Adrenal gland (tissue), 12 donors: Measurements from ENCODE around the gene AGRN. TPM values are rescaled to one million over a fixed set of nuclear protein-coding genes. Genes with fewer than 3 reads are reported as not detected.
A peak's percentile ranks its signal among the peaks of the same experiment; 100 is the strongest.

Experiments
- DNase-seq, 7 donors: peaks; one replicate each; pipeline ENCODE4 v3.0.0-alpha.2; 2019 to 2020
- H3K27ac ChIP-seq, 5 donors: fragments of 200-600 bp; sonication (generic) in 4 of 5; 1 replicate in 3 of 5; 2 replicates in 2 of 5; pipeline versions ENCODE4 v1.5.1 to v1.8.0; 2016 to 2020; ENCODE audit warnings: mild to moderate bottlenecking in 1 of 5
- H3K27me3 ChIP-seq: fragments of 200-600 bp; 2 replicates; pipeline ENCODE4 v1.8.0; 2021
- H3K36me3 ChIP-seq, 2 donors: fragments of 200-600 bp; replicated peaks in 1 of 2; 1 replicate in 1 of 2; 2 replicates in 1 of 2; pipeline versions ENCODE4 v1.5.1 to v1.8.0; 2018 to 2022
- H3K4me1 ChIP-seq, 2 donors: fragments of 200-600 bp; replicated peaks in 1 of 2; 1 replicate in 1 of 2; 2 replicates in 1 of 2; pipeline versions ENCODE4 v1.5.1 to v1.8.0; 2018 to 2021
- H3K4me3 ChIP-seq, 4 donors: fragments of 200-600 bp; sonication (generic) in 3 of 4; one replicate each; pipeline ENCODE4 v1.5.1; 2016 to 2018
- H3K9me3 ChIP-seq, 3 donors: fragments of 200-600 bp; sonication (generic) in 1 of 3; replicated peaks in 1 of 3; 1 replicate in 2 of 3; 2 replicates in 1 of 3; pipeline versions ENCODE4 v1.5.1 to v1.8.0; 2016 to 2021
- POLR2A ChIP-seq, 2 donors: fragments of 450-650 bp; IDR thresholded peaks; one replicate each; pipeline ENCODE4 v1.6.1; 2017; ENCODE audit warnings: antibody characterized with exemption in 2 of 2, mild to moderate bottlenecking in 2 of 2, moderate library complexity in 1 of 2
- WGBS, 4 donors: extraction: QIAGEN DNeasy Blood & Tissue Kit in 2 of 4; methylation state at CpG; one replicate each; pipeline versions ENCODE4 v1.1.5 to v1.1.7; 2013 to 2017; 5-methylcytosine and 5-hydroxymethylcytosine counted together
- intact Hi-C, 2 donors: fragments of 100-400 bp; cut with DNase I; formaldehyde crosslinking; loops; one replicate each; pipeline versions ENCODE4 v1.14.1 to v1.15.0; 2022 to 2023
- polyA plus RNA-seq, 3 donors: library from polyadenylated mRNA; stranded (reverse); fragments of 200-250 nt in 2 of 3; fragments of 350-450 nt in 1 of 3; fragmentation: Illumina TruSeq in 1 of 3; extraction: RNeasy Lipid Tissue Mini Kit (QIAGEN cat#74804) in 1 of 3; gene quantifications; one replicate each; pipeline ENCODE4 v1.2.3, GENCODE V29; 2013 to 2014
- total RNA-seq, 9 donors: library from RNA; depleted of rRNA in 4 of 9; stranded (reverse); fragments of >200 nt in 4 of 9; fragments of 120-200 nt in 1 of 9; fragmentation: NEBNext Ultra II Directional in 1 of 9; extraction: Animal tissue kit (Norgen Biotek cat#: 25700) in 1 of 9; gene quantifications; one replicate each; pipeline versions ENCODE4 v1.1.0 to v1.2.4, GENCODE V29; 2013 to 2023
- TF ChIP-seq, protein P1 (sequence below), 6 experiments: fragments of 450-650 bp in 4 of 6; fragments of 200-600 bp in 2 of 6; sonication (generic) in 1 of 6; IDR thresholded peaks; 1 replicate in 5 of 6; 2 replicates in 1 of 6; pipeline versions ENCODE4 v1.5.1 to v1.8.0; 2016 to 2021; ENCODE audit warnings: antibody characterized with exemption in 6 of 6, mild to moderate bottlenecking in 2 of 6, moderate library complexity in 1 of 6
- donor health status: healthy with polysubstance abuse.
- donor health status: Bipolar disorder and iron deficiency.
- donor health status: DM: yes; HTN: yes; CAD: no.
- donor health status: DM: no; HTN: no; CAD: no.
- donor health status: DM: no; HTN: no; CAD: no.
- donor health status: DM: yes; HTN: yes; CAD: no.

AGRN gene
- total and polyA plus RNA-seq, 12 donors: 2.2 to 27.8 (median 11.8) TPM

DNA sequence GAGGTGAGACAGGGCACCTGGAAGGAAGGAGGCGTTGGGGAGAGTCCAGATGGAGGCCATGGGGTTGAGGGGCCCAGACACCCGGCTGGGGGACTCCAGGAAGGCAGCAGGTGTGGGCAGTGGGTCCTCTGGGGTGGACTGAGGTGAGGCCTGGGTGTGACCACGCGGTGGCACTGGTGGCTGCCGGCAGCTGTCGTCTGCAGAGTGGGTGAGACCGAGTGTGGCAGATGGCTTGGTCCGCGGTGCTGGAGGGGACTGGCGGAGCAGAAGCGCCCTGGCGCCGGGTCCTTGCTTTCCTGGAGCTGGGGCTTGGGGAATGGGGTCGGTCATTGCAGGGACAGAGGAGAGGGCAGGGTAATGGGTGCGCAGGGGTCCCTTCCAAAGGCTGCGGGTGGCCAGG, 12.5 kb downstream of the AGRN start:
- Histone ChIP-seq H3K4me1 (peaks cover 14 to 17% of the 10 kb centered on the region in 2 donors), H3K4me3 (no peak overlapping the region), H3K9me3 (no peaks in the 10 kb centered on the region), H3K36me3 (no peaks in the 10 kb centered on the region), H3K27ac (no peak overlapping the region), H3K27me3 (peaks cover 44% of the 10 kb centered on the region)
- TF ChIP-seq POLR2A (IDR thresholded peaks at IDR 0.05): no peak
- TF ChIP-seq, protein P1, sequence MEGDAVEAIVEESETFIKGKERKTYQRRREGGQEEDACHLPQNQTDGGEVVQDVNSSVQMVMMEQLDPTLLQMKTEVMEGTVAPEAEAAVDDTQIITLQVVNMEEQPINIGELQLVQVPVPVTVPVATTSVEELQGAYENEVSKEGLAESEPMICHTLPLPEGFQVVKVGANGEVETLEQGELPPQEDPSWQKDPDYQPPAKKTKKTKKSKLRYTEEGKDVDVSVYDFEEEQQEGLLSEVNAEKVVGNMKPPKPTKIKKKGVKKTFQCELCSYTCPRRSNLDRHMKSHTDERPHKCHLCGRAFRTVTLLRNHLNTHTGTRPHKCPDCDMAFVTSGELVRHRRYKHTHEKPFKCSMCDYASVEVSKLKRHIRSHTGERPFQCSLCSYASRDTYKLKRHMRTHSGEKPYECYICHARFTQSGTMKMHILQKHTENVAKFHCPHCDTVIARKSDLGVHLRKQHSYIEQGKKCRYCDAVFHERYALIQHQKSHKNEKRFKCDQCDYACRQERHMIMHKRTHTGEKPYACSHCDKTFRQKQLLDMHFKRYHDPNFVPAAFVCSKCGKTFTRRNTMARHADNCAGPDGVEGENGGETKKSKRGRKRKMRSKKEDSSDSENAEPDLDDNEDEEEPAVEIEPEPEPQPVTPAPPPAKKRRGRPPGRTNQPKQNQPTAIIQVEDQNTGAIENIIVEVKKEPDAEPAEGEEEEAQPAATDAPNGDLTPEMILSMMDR (IDR thresholded peaks at IDR 0.05): no peak
- intact Hi-C loops: no loop called here
- 29 to 39% (median 33%) methylated on average over 2 to 16 of the region's 16 CpGs for WGBS, 4 donors
- peak in 1 of 7 donors; percentile 58 for DNase-seq

DNA sequence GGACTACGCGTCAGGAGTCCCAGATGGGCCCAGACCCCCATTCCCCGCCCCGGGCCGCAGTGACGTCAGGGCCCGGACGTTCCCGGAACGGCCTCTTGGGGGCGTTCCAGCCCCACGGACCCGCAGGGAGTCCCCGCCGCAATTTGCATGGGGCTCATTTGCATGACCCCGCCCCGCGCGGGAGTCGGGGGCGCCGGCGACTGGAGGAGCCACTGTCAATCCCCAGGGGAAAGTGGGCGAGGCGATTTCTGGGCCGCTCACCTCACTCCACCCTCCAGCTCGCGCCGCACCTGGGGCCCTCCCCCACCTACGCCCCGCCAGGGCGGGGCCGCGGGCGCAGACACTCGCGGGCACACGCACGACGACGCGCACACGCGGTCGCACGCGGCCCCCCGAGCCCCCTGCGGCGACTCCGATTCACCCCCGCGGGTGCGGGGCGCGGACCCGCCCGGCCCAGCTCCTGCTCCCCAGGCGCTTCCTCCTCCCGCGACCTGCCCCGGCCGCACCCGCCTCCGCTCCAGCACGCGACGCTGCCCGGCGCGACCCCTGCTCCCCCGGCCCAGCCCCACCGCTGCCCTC, 13.2 kb downstream of the AGRN start:
- peak in 6 of 7 donors; percentile 61 to 78 (median 69) for DNase-seq
- H3K36me3 ChIP-seq: no peaks in the 10 kb centered on the region
- H3K4me1 ChIP-seq: peaks cover 14 to 17% of the 10 kb centered on the region in 2 donors
- intact Hi-C loops: no loop called here
- WGBS, 4 donors: 0 to 3% (median 1%) methylated on average over 8 to 73 of the region's 73 CpGs
- H3K9me3 ChIP-seq: no peaks in the 10 kb centered on the region
- H3K27ac ChIP-seq: no peak overlapping the region
- TF ChIP-seq POLR2A (IDR thresholded peaks at IDR 0.05): no peak
- TF ChIP-seq, protein P1 (IDR thresholded peaks at IDR 0.05): peak in 5 of 6 experiments; percentile 42 to 70 (median 56)
- H3K27me3 ChIP-seq: peaks cover 45% of the 10 kb centered on the region
- H3K4me3 ChIP-seq: peak overlapping the region in 1 of 4 donors; percentile 68

DNA sequence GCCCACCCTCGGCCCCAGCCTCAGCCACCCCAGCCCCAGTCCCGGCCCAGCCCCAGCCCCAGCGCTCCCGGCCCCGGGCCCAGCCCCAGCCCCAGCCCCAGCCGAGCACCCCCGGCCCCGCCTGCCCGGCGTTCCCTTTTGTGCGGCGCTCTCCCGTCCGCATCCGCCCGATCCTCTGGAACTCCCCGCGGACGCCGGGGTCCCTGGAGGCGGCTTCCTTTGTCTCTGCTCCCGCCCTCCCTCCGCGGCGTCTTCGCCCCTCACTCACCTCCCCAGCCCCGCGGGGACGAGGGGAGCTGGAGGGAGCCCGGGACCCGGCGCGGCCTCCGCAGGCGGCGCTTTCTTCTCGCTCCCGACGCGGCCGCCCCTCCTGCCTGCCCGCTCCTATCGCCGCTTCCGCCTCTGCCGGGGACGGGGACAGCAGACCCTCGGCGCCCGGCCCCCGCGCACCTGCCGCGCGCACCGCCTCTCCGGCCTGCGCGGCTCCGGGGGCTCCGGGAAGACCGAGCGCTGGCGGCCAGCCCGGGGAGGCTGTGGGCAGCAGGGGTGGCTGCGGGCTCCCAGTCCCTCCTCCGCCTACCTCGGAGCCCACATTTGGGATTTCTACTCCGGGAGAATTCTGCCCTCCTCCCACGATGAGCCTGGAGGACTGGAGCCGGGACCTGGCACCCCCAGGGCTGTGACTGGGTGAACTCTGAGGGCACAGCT, 14.0 kb downstream of the AGRN start:
- H3K9me3 ChIP-seq: no peaks in the 10 kb centered on the region
- peaks cover 14 to 17% of the 10 kb centered on the region in 2 donors for H3K4me1 ChIP-seq
- no peak for DNase-seq
- no peaks in the 10 kb centered on the region for H3K36me3 ChIP-seq
- H3K27ac ChIP-seq: no peak overlapping the region
- peak overlapping the region in 1 of 4 donors; percentile 68 for H3K4me3 ChIP-seq
- peaks cover 53% of the 10 kb centered on the region for H3K27me3 ChIP-seq
- intact Hi-C loops: no loop called here
- no peak for TF ChIP-seq POLR2A (IDR thresholded peaks at IDR 0.05)
- TF ChIP-seq, protein P1 (IDR thresholded peaks at IDR 0.05): no peak
- 0 to 4% (median 4%) methylated on average over 1 to 68 of the region's 71 CpGs for WGBS, 4 donors

DNA sequence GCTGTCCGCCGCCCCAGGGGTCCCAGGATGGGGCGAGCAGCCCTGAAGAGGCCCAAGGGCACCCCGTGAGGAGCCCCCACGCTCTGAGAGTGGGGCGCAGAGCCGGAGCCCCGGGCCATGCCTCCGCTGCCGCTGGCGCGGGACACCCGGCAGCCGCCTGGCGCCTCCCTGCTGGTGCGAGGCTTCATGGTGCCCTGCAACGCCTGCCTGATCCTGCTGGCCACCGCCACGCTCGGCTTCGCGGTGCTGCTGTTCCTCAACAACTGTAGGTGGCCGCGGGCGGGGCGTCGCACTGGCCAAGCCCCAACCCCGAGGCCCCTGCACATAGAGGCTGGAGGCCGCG, 14.5 kb downstream of the AGRN start:
- no peak for DNase-seq
- Histone ChIP-seq H3K27me3 (peaks cover 57% of the 10 kb centered on the region), H3K36me3 (no peaks in the 10 kb centered on the region), H3K9me3 (no peaks in the 10 kb centered on the region), H3K27ac (no peak overlapping the region), H3K4me3 (no peak overlapping the region), H3K4me1 (peaks cover 14 to 17% of the 10 kb centered on the region in 2 donors)
- intact Hi-C loops: no loop called here
- no peak for TF ChIP-seq POLR2A (IDR thresholded peaks at IDR 0.05)
- TF ChIP-seq, protein P1 (IDR thresholded peaks at IDR 0.05): no peak
- 26 to 34% (median 29%) methylated on average over 3 to 30 of the region's 30 CpGs for WGBS, 4 donors
